Activated CD8-positive, alpha-beta memory T cell treated with anti-CD3 and anti-CD28 coated beads for 24 hours (primary cell): ENCODE measurements around the gene ABLIM1.

Experiments
- DNase-seq: peaks from one replicate; pipeline ENCODE4 v3.0.0-alpha.2; 2020

Gene ABLIM1

DNA sequence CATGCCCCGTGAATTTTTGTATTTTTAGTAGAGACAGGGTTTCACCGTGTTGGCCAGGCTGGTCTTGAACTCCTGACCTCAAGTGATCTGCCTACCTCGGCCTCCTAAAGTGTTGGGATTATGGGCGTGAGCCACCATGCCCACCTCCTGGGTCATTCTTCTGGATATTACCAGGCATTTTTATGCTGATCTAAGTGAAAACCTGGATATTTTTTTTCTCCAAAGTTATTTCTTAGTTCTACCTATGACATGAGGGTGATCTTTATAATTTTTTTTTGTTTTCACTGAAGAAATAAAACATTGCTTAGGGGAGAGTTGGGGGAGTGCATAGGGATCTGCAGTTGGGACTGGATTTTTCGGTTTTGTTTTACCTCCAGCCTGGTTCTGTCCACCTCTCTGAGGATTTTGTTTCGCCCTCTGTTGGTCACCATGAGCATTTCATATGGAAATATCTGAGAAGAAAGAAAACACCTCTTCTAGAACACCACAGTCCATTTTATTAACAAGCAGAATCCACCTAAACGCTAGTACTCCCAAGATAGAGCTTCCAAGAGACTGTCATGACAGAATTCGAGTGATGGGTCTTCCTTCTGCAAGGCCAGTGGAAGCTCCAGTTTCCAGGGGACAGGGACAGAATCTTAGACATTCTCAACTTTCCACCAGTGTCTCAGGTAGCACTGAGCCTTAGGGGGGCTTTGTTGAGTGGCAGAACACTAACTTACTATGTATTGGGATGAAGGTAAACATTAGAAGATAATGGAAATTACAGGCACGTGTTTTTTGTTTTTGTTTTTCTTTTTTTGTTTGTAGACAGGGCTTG lies 220.4 kb downstream of the ABLIM1 start:
- no peak for DNase-seq

DNA sequence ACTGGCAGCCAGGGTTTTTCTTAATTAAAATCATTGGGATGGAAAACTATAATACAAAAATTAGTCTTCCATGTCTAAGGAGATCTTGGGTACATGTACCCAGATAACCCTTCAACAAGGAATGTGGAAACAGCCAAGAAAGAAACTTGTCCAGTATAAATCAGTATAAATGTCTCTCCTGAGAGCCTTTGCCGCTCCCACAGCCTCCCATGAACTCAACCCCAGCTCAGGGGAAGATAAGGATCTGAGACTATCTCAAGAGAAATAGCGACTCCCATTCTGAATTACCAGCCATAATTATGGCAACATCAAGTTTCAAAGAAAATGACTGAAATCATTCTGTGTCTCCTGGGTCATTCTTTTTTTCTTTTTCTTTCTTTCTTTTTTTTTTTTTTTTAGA lies 221.1 kb downstream of the ABLIM1 start:
- no peak for DNase-seq

DNA sequence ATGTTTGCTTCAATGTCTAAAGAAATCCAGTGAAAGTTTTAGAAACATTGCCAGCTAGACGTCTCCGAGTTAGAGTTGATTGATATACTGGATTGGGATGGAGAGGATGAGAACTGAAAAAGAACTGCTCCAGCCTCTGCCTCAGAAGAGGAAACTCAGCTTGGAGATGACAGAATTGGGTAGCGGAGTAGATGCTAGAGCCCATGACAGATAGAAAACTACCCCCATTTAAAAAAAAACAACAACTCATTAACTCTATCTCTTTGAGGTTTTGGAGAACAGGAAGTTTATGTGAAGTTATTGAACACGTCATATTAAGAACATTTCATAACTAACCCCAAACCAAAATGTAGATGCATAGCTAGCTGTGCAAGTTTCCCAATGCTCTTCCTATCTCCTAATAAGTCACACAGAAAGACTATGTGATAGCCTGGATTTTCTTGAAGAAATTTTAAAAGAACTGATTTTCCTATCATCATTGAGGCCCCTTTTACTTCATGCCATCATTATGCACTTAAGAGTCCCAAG lies 225.4 kb downstream of the ABLIM1 start:
- DNase-seq = no peak

DNA sequence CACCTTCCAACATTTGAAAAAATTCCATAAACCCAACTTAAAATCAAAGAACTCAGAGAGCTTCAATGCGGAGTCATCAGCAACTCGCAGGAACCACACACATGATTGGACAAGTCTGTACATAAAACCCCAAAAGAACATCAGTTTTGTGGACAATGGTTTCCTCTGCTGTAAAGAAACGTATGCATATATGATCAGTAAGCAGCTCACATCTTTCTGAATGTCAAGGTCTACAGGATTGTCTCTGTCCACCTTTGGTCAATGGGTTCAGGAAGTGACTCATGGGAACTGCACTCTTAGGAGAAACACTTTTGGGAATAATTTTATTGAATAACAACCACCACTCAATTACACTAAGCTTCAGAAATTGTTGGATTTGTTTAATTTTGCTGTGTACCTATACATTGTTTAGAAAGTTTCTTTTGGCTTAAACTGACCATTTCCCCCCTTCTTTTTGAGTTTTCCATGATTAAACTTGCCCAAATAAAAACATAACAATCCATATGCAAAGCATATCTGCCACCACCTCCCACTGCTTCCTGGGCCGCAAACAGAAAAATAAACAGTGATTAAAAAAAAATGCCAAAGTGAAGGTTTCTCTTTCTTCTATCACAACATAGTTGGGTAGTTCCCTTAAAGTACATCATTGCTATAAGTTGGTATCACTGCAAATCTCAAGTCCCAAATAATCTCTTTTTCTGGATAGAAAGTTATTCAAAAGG lies 226.5 kb downstream of the ABLIM1 start:
- no peak for DNase-seq

DNA sequence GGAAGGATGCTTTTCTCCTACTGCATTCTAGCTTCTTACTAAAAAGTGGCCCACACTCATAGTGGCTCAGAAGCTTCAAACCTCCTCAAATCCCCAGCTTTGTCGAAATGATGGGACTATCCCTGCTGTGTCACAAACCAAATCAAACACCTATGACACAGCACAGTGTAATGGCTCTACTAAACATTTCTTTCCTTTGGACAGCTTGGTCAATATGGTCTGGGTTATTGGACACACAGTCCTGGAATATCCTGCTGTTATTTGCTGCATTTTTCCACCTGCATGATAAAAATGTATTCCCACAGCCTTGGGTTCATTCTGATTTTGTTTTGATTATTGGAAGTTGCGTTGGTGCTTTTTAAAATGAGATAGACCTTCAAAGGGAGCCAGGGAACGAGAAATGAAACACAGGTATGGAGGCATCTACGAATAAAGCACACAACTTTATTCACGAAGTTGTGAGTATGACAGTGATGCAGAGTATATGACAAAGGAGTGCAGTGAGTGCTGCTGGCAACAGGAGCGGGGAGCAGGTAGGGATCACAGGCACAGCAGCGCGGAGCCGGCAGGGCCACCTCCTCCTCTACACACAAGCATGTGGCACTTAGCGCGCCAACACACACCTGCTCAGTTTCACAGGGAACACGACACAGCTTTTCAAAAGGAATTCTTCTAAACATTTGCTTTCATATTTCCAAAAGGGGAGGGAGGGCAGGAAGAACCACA lies 227.2 kb downstream of the ABLIM1 start:
- DNase-seq = no peak

DNA sequence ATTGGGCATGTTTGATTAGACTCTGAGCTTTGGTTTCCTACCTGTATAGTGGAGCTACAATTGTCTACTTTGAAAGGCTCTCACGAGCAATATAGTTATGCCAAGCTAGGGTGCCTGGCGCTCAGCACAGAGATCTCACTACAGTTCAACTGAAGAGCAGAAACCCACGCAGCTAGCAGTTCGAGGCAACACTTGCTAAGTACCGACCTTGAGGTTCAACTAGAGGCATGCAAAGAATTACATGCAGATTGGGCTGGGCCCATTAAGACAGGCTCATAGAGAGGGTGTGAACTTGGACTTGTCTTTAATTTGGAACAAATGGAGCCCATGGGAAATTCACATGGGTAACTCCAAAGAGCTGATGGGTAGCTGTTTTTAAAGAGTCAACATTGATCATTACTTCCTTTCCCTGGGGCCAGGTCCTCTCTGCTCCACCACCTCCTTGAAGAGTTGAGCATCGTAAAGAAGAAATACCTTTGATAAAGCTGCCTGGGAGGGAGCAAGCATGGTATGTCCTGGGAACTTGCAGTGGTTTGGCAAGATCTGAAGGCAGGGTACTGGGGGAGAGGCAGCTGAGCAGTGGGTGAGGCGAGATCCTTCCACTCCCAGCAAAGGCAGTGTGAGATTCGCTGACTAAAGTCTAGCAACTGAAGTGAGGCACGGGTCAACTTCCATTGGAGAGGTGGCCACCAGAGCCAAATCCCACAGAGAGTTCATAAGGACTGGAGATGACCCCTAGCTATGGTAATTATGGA lies 228.3 kb downstream of the ABLIM1 start:
- DNase-seq = no peak

DNA sequence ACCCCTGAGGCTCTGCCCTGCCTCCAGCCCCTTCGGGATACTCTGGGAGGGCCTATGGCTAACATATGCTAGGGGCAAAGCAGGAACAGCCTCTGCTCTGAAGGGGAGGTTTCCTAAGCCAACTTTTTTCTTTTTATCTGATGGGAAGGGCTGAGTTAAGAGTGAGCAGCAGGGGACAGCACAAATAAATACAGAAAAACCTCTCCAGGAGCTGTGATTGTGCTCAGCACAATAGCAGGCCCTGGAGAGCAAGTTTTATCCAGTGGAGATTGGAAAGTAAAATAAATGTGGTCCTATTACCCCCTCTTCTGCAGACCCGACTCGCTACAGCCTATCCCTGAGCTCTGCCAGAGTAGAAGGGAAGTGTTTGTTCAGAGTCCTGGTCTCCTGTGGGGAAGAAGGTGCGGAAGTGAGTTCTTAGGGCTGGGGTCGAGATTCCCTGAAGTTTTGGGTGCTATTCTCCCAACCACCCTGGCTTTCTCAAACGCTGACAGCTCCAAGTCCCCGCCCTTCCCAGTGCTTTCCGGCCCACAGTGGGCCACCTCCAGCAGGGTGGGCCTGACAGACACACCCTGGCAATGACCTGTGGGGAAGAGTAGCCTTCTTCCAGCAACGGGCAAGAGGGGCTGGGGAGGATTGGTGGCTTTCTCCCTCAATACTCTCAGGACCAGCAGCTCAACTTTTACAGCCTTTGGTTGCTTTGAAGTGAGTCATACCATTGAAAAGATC lies 230.8 kb downstream of the ABLIM1 start:
- DNase-seq = no peak

DNA sequence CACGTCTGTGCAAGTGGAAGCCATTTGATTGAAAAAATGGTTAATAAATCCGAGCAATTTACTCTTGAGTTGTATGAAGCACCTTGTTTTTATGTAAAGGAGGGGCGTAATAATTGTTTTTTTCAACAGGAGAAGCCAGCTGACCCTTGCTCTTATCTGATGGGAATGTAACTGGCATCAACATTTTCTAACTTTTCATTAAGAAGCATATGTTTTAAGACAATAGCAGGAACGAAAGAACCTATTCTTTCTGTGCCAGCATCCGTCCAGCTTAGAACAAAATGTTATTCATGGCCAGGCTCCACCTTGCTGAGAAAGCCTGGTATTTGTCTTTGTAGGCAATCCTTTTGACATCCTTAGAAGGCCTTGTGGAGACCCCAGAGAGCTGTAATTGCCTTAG lies 231.6 kb downstream of the ABLIM1 start:
- no peak for DNase-seq

DNA sequence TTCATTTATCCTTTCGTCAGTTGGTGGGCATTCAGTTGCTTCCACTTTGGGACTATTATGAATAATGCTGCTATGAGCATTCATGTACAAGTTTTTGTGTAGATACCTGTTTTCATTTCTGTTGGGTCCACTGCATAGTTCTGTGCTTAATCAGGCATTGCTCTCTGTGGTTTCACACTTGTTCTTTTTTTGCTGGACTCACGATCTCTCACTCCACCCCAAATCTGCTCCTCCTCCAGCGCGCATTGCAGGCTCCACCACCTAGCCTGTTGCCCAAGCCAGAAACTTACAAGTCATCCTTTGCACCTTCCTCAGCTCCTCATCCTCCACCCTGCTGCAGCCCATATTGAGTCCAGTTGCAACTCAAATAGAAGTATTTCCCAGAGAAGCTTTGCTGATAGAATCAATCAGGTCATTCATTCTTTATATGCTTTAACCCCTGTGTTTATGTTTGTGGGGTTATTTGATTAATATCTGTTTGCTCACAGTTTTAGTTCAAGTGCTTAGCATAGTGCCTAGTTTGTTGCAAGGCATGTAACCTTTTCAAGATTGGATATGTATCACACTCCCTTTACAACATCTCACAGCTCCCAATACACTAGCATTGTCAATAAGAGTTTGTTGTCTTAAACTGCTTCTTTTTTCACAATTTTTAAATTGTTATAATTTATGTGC lies 237.1 kb downstream of the ABLIM1 start:
- DNase-seq = no peak

DNA sequence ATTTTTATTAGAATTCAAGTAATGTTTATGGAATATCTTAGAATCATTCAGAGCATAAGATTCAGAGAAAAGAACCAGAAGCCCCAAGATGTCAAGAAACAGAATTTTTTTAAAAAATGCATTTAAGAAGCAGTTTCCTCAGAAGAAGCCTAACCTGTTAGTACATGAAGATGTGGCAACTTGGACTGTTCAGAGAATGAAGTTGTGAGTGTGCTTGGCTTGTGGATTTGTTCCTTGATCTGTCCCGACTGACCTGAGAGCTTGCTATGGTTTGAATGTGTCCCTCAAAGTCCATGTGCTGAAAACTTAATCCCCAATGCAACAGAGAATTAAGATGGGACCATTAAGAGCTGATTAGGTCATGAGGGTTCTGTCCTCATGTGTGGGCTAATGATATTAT lies 240.0 kb downstream of the ABLIM1 start:
- DNase-seq = no peak

DNA sequence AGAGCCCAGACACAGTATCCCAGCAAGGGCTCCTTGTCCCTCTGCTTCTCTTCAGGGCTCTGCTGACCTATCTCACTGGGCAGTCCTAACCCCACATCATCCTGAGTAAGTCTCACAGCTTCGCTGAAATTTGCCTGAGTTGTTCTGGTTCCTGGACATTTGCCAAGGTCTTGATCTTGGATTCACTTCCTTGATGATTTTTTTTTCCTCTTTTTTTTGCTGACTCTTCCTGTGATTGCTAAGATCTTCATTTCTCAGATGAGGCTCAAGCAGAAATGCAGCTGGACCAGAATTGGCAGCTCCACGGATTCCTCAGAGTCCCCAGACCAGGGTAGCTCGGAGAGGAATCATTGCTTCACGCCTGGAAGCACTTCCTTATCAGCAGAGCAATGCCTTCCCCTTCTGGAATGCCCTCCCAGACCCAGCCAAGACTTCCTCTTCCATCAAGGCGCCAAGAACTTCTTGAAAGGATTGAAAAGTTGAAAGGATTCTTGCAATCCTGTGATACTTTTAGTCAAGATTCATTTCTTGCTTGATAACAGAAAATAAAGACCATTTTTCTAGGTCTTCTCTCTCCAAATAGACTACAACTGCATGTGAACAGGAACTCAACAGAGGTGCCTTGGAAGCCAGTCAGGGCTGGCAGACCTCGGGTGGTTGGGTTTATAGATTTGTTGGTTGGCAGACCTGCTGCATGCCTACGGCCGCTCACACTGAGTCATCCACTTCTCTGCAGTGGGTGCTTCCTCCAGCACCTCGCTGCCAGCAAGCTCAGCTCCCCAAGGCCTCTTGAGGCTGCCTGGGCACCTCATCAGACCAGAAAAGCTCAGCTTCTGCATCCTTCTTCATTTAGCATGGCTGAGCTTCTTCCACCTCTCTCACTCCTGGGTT lies 244.9 kb downstream of the ABLIM1 start:
- no peak for DNase-seq

DNA sequence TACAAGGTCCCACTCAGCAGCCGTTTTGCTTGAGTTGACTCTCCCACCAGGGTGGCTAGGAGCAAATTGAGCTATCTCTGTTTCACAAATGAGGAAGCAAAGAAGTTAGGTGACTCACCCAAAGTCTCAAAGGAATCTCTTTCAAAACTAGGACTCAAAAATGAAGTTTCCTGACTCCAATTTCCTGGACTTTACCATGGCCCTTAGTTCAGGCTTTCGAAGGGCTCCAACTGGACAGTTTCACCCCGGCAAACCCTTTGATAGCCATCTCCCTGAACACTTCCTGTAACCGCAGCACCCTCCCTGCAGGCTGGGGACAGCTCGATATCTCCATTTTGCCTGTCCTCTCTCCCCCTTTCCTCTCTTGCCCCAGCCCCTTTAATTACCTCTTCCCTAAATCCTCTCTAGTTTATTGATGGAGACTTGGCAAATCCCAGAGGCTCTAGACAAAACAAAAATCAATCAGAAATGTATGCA lies 249.1 kb downstream of the ABLIM1 start:
- no peak for DNase-seq

DNA sequence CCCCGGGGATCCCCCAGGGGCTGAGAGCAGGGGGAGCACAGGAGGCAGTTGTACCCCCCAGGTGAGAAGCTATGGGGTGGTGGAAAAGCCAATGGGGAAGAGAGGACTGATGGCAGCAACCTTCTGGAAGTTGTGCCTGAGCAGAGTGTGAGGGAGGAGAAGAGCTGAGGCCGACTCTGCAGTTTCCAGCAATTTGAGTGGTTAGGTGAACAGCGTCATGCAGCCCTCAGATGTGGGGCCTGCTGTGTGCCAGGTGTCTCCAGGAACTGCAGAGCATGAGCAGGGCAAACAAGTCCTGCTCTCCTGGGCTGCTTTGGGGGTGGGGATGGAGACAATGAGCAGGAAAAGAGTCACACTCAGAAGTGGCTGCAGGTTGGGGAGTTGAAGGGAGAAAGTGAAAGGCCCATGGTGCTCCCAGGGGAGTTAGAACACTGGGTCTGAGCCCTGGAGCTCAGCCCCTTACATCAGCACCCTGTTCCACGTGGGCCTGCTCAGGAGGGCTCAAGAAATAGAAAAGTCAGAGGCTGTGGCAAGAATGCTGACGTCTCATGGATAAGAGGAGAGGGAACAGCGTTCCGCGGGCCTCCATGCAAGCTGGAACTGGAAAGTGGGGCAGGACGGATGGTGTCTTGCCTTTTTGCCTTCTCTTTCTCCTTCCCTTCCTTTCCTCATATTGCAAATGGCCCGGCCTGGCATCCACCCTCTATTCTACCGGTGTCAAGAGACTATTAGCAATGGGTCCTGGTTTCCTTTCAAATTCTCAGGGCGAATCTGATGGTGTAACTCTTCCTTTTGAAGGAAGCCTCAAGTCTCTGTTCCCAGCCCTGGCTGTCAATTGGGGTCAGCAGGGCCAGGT lies 249.7 kb downstream of the ABLIM1 start:
- no peak for DNase-seq

DNA sequence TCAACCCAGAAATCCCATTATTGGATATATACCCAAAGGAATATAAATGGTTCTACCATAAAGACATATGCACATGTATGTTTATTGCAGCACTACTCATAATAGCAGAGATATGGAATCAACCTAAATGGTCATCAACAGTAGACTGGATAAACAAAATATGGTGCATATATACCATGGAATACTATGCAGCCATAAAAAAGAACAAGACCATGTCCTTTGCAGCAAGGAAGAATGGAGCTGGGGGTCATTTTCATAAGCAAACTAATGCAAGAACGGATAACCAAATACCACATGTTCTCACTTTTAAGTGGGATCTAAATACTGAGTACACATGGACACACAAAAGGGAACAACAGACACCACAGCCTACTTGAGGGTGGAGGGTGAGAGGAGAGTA lies 251.6 kb downstream of the ABLIM1 start:
- DNase-seq = no peak

DNA sequence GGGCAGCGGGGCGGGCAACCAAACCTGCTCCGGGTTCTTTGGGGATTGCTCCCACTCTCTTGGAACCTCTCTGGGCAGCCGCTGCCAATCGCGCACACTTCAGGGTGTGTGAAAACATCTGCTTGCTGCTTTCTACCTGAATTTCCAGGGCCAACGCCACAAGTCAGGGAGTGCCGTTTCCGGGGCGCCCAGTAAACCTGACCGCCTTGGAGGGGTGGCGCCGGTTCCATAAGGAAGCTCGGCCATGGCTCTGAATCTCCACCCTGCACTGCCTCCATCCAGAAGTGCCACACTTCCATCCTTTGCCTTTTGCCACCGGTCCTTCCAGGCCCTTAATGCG lies 253.1 kb downstream of the ABLIM1 start:
- no peak for DNase-seq

DNA sequence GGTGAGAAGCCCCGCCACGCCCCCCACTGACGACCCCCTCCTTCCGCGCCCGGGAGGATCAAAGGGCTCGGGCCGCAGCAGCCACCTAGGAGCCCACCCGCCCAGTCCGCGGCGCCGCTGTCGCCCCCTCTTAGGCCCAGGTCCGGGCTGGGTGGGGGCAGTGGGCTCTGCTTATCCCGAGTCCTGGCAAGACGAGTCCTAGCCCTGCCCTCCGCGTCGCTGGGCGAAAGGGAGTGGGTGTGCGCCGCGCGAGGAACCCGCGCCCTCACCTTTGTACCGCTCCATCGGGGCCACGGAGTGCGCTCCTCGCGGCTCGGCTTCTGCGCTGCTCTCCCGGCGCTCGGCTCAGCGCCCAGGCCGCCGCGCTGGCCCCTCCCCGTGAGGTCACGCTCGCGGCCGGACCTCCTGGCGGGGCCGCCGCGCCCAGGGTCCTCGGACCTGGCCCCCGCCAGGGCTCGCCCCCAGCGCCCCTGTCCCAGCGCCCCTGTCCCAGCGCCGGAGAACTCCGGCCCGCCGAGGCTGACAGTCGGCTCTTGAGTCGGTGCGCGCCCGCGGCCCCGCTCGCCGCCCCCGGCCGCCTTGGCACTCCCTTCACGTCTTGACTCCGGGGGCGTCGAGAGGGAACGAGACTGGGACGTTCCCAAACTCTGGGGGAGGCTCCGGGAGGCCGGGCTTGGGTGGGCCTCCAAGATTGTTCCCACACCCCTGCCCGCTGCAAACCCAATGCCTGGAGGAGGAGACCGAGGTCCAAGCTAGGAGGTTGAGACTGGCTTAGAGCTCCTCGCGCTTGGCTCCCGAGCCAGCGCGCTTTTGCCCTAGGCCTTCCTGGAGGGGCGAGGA lies 253.7 kb downstream of the ABLIM1 start, which contains the start of gene AFAP1L2:
Gene AFAP1L2, minus strand, starts transcription at position 332 of the 840 bp plus-strand sequence. Its CDS starts 47 bp downstream, at position 285.
- no peak for DNase-seq

DNA sequence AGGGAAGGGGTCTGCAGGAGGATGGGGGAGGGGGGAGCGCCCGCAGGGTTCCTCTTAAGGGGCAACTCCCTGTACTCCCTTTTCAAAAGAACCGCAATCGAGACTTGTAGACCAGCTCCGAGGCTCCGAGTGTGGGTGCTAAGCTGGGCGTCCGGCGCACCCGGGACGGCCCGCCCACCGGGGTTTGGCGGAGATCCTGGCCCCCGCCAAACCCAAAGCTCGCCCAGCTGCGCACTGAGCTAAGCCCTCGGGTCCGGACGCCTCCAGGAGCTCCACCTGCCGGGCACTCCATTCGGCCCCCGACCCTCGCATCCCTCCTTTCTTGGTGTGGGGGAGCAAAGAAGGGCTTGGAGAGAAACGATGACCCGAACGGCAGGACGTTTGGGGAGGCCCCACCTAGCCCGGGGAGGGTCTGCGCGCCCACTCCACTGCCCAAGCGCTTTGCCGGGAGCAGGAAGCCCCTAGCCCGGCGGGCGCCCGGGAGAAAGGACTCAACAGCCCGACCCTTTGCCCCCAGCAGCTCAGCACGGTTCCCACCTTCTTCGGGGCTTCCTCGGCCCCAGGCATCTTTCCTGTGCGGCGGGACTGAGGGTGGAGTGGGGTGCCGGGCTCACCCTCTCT lies 254.4 kb downstream of the ABLIM1 start:
- no peak for DNase-seq
